Measurements from ENCODE around the gene AGAP5.

Gene AGAP5

DNA sequence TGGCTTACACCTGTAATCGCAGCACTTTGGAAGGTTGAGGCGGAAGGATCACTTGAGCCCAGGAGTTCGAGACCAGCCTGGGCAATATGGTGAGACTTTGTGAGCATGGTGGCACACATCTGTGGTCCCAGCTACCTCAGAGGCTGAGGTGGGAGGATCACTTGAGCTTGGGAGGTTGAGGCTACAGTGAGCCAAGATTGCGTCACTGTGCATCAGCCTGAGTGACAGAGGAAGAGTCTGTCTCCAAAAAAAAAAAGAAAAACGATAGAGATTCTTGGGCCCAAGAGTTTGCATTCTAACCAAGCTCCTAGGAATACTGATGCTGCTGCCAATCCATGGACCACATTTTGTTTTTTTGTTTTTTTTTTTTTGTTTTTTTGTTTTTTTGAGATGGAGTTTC is 68.7 kb downstream of the AGAP5 start:
- no peak overlapping the region for H3K4me3 ChIP-seq (ENCODE audit: low read length)
- H3K4me1 ChIP-seq (ENCODE audit: control insufficient read depth, low read length), result peaks cover 18% of the 10 kb centered on the region
- no peaks in the 10 kb centered on the region for H3F3A ChIP-seq (ENCODE audit: control insufficient read depth, insufficient read depth)
- H3K9me3 ChIP-seq (ENCODE audit: control insufficient read depth, insufficient read depth, low read length), result no peaks in the 10 kb centered on the region
- no peaks in the 10 kb centered on the region for H3K27me3 ChIP-seq (ENCODE audit: control insufficient read depth, low read length)
- TF ChIP-seq, protein P1, sequence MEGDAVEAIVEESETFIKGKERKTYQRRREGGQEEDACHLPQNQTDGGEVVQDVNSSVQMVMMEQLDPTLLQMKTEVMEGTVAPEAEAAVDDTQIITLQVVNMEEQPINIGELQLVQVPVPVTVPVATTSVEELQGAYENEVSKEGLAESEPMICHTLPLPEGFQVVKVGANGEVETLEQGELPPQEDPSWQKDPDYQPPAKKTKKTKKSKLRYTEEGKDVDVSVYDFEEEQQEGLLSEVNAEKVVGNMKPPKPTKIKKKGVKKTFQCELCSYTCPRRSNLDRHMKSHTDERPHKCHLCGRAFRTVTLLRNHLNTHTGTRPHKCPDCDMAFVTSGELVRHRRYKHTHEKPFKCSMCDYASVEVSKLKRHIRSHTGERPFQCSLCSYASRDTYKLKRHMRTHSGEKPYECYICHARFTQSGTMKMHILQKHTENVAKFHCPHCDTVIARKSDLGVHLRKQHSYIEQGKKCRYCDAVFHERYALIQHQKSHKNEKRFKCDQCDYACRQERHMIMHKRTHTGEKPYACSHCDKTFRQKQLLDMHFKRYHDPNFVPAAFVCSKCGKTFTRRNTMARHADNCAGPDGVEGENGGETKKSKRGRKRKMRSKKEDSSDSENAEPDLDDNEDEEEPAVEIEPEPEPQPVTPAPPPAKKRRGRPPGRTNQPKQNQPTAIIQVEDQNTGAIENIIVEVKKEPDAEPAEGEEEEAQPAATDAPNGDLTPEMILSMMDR (IDR thresholded peaks at IDR 0.05; ENCODE audit: low read depth, low read length, poor library complexity, severe bottlenecking), result no peak
- TF ChIP-seq EZH2phosphoT487 (IDR thresholded peaks at IDR 0.05; ENCODE audit: borderline replicate concordance, low read length), result no peak
- peaks cover 10% of the 10 kb centered on the region; the same call in 1 of the 2 replicates for H3K36me3 ChIP-seq (ENCODE audit: control insufficient read depth, low read length)
- no peaks in the 10 kb centered on the region for H4K20me1 ChIP-seq (ENCODE audit: control insufficient read depth, insufficient read depth, low read depth, low read length)
- H3K27ac ChIP-seq (ENCODE audit: low read depth, low read length), result no peak overlapping the region
- no peak overlapping the region for H3K4me2 ChIP-seq (ENCODE audit: low read length)
- H3K9me2 ChIP-seq (replicated peaks; ENCODE audit: control insufficient read depth, low read length), result no peaks in the 10 kb centered on the region
- peaks cover 18% of the 10 kb centered on the region for H3K79me2 ChIP-seq (ENCODE audit: control insufficient read depth, low read length)

- Histone ChIP-seq H3K9me3 (ENCODE audit: control insufficient read depth, insufficient read depth, low read length) (no peaks in the 10 kb centered on the region), H4K20me1 (ENCODE audit: control insufficient read depth, insufficient read depth, low read depth, low read length) (no peaks in the 10 kb centered on the region), H3K9me2 (replicated peaks; ENCODE audit: control insufficient read depth, low read length) (no peaks in the 10 kb centered on the region), H3K4me3 (ENCODE audit: low read length) (no peak overlapping the region), H3K4me2 (ENCODE audit: low read length) (no peak overlapping the region), H3K27me3 (ENCODE audit: control insufficient read depth, low read length) (no peaks in the 10 kb centered on the region), H3K79me2 (ENCODE audit: control insufficient read depth, low read length) (peaks cover 18% of the 10 kb centered on the region), H3K27ac (ENCODE audit: low read depth, low read length) (no peak overlapping the region), H3K36me3 (ENCODE audit: control insufficient read depth, low read length) (peaks cover 10% of the 10 kb centered on the region; the same call in 1 of the 2 replicates), H3K4me1 (ENCODE audit: control insufficient read depth, low read length) (peaks cover 18% of the 10 kb centered on the region), H3F3A (ENCODE audit: control insufficient read depth, insufficient read depth) (no peaks in the 10 kb centered on the region)
- TF ChIP-seq EZH2phosphoT487 (IDR thresholded peaks at IDR 0.05; ENCODE audit: borderline replicate concordance, low read length), result no peak
- TF ChIP-seq, protein P1 (IDR thresholded peaks at IDR 0.05; ENCODE audit: low read depth, low read length, poor library complexity, severe bottlenecking), result no peak
Measured at GRCh38 chr10:73628405-73628804, 69.5 kb downstream of the AGAP5 start.

DNA sequence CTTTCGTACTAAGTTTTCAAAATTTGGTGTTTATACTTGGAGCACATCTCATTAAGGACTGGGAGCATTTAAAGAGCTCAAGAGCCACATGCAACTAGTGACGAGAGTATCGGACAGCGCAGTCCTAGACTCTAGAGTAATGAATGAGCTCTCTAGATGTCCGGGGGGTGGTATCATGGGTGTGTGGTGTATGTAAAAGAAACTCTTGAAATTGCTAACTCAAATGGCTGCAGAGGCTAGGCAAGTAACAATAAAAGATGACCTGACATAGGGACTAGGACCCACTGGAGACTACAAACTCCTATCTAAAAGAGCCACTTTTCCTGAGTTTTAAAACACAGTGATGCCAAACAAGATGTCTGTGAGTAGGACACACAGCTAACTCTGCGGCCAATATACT is 70.6 kb downstream of the AGAP5 start:
- Histone ChIP-seq H3K4me1 (ENCODE audit: control insufficient read depth, low read length) (peaks cover 18% of the 10 kb centered on the region), H3K27ac (ENCODE audit: low read depth, low read length) (no peak overlapping the region), H3K9me2 (replicated peaks; ENCODE audit: control insufficient read depth, low read length) (no peaks in the 10 kb centered on the region), H3K36me3 (ENCODE audit: control insufficient read depth, low read length) (peaks cover 10% of the 10 kb centered on the region; the same call in 1 of the 2 replicates), H3F3A (ENCODE audit: control insufficient read depth, insufficient read depth) (no peaks in the 10 kb centered on the region), H3K9me3 (ENCODE audit: control insufficient read depth, insufficient read depth, low read length) (no peaks in the 10 kb centered on the region), H3K27me3 (ENCODE audit: control insufficient read depth, low read length) (no peaks in the 10 kb centered on the region), H3K4me2 (ENCODE audit: low read length) (peak overlapping the region; percentile 79), H4K20me1 (ENCODE audit: control insufficient read depth, insufficient read depth, low read depth, low read length) (no peaks in the 10 kb centered on the region), H3K4me3 (ENCODE audit: low read length) (peak overlapping the region; percentile 79), H3K79me2 (ENCODE audit: control insufficient read depth, low read length) (peaks cover 18% of the 10 kb centered on the region)
- no peak for TF ChIP-seq EZH2phosphoT487 (IDR thresholded peaks at IDR 0.05; ENCODE audit: borderline replicate concordance, low read length)
- TF ChIP-seq, protein P1 (IDR thresholded peaks at IDR 0.05; ENCODE audit: low read depth, low read length, poor library complexity, severe bottlenecking), result no peak

All from DOHH2 (cell line).